NCI-H2196 treated with DMSO at 0.1 percent for 48 hours (cell line): Measurements from ENCODE around the gene TSPAN33.
"Not testable (repeated sequence)": the region's sequence is repeated elsewhere in the genome, so short reads cannot be mapped to it uniquely, and the experiment has no call there.

Experiments used
- DNase-seq: peaks from one replicate; lab custom pipeline; 2025; ENCODE audit not compliant: unreplicated experiment; lab: John Stamatoyannopoulos, UW

Gene TSPAN33

GRCh38 chr7:129169686-129170440 is 25.4 kb downstream of the TSPAN33 start:
- DNase-seq = no peak

GRCh38 chr7:129170441-129171021 is 26.0 kb downstream of the TSPAN33 start:
- no peak for DNase-seq

GRCh38 chr7:129173861-129174260 is 29.4 kb downstream of the TSPAN33 start:
- DNase-seq = not testable (repeated sequence)

GRCh38 chr7:129176916-129177710 is 32.6 kb downstream of the TSPAN33 start:
- DNase-seq = no peak

GRCh38 chr7:129184981-129185670 is 40.6 kb downstream of the TSPAN33 start:
- no peak for DNase-seq

- no peak for DNase-seq
Observed at GRCh38 chr7:129186749-129187260, 42.3 kb downstream of the TSPAN33 start.

GRCh38 chr7:129187681-129188371 is 43.3 kb downstream of the TSPAN33 start:
- no peak for DNase-seq

- DNase-seq = no peak
Observed at GRCh38 chr7:129188372-129188891, 43.9 kb downstream of the TSPAN33 start, which contains the start of gene SMO. Gene SMO, plus strand, starts transcription at chr7:129188633. Its CDS starts 519 bp downstream, at chr7:129189152.

- DNase-seq = no peak
Observed at GRCh38 chr7:129188892-129189660, 44.6 kb downstream of the TSPAN33 start.

GRCh38 chr7:129189661-129190310 is 45.3 kb downstream of the TSPAN33 start:
- DNase-seq = no peak

GRCh38 chr7:129191272-129191671 is 46.8 kb downstream of the TSPAN33 start:
- no peak for DNase-seq

- no peak for DNase-seq
Observed at GRCh38 chr7:129193892-129194291, 49.4 kb downstream of the TSPAN33 start.

- DNase-seq = no peak
Observed at GRCh38 chr7:129197771-129198170, 53.3 kb downstream of the TSPAN33 start.

GRCh38 chr7:129199406-129199805 is 54.9 kb downstream of the TSPAN33 start:
- no peak for DNase-seq

GRCh38 chr7:129202058-129202777 is 57.7 kb downstream of the TSPAN33 start:
- no peak for DNase-seq

GRCh38 chr7:129203050-129203741 is 58.7 kb downstream of the TSPAN33 start:
- no peak for DNase-seq

GRCh38 chr7:129205126-129205818 is 60.8 kb downstream of the TSPAN33 start:
- no peak for DNase-seq
